NCI-H226 (cell line): Measurements from ENCODE around the gene RNFT2.
"Not testable (repeated sequence)": the region's sequence is repeated elsewhere in the genome, so short reads cannot be mapped to it uniquely, and the experiment has no call there.

Experiments
- DNase-seq: peaks from one replicate; pipeline ENCODE4 v3.0.0-alpha.2; 2015

The RNFT2 gene

DNA sequence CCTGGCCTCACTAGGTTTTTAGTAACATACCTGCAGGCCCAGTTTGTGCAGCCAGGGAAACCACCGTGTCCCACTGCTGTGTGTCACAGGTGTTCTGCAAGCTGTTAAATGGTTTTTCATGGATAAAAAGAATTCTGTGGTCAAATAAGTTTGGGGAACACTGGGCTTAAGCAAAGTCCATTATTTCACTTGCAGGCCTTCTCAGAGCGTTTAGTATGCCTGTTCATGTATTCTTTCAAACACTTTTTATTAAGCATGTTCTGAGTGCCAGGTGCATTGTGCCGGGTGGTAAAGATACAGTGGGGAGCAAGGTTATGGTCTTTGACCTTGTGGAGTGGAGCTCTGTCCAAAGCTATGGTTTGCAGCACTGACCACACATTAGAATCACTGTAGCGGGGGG is 7.4 kb downstream of the RNFT2 start:
- no peak for DNase-seq

DNA sequence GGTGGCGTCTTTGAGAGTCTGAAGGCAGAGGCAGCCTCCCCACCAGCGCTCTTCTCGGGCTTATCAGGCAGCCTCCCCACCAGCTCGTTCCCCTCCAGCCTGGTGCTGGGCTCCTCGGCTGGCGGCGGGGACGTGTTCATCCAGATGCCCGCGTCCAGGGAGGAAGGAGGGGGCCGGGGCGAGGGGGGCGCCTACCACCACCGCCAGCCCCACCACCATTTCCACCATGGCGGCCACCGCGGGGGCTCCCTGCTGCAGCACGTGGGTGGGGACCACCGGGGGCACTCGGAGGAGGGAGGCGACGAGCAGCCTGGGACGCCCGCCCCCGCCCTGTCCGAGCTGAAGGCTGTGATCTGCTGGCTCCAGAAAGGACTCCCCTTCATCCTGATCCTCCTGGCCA is 11.8 kb downstream of the RNFT2 start:
- no peak for DNase-seq

DNA sequence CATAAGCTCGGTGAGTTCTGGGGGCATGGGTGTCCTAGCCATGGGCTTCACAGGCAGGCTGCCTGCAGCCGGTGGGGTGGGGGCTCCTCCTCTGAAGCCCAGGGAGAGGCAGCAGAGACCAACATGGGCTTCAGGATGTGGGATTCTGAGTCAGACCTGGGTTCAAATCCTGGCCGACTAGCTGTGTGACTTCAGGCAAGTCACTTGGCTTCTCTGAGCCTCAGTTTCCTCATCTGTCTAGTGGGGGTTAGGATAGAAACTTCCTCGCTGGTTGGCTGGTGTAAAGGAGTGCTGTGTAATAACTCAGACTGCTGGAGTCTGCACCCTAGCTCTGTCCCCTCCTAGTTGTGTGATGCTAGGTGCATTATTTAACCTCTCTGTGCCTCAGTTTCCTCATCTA is 12.2 kb downstream of the RNFT2 start:
- DNase-seq: no peak

DNA sequence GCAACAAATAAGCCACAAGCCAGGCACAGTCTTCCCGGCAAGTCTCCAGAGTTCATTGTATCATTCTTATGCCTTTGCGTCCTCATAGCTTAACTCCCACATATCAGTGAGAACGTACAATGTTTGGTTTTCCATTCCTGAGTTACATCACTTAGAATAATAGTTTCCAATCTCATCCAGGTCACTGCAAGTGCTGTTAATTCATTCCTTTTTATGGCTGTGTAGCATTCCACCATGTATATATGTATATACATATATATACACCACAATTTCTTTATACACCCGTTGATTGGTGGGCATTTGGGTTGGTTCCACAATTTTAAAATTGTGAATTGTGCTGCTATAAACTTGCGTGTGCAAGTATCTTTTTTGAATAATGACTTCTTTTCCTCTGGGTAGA is 16.0 kb downstream of the RNFT2 start:
- DNase-seq: not testable (repeated sequence)

DNA sequence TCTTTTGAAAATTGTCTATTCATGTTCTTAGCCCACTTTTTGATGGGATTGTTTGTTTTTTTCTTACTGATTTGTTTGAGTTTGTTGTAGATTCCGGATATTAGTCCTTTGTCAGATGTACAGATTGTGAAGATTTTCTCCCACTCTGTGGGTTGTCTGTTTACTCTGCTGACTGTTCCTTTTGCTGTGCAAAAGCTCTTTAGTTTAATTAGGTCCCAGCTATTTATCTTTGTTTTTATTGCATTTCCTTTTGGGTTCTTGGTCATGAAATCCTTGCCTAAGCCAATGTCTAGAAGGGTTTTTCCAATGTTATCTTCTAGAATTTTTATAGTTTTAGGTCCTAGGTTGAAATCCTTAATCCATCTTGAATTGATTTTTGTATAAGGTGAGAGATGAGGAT is 16.7 kb downstream of the RNFT2 start:
- not testable (repeated sequence) for DNase-seq

DNA sequence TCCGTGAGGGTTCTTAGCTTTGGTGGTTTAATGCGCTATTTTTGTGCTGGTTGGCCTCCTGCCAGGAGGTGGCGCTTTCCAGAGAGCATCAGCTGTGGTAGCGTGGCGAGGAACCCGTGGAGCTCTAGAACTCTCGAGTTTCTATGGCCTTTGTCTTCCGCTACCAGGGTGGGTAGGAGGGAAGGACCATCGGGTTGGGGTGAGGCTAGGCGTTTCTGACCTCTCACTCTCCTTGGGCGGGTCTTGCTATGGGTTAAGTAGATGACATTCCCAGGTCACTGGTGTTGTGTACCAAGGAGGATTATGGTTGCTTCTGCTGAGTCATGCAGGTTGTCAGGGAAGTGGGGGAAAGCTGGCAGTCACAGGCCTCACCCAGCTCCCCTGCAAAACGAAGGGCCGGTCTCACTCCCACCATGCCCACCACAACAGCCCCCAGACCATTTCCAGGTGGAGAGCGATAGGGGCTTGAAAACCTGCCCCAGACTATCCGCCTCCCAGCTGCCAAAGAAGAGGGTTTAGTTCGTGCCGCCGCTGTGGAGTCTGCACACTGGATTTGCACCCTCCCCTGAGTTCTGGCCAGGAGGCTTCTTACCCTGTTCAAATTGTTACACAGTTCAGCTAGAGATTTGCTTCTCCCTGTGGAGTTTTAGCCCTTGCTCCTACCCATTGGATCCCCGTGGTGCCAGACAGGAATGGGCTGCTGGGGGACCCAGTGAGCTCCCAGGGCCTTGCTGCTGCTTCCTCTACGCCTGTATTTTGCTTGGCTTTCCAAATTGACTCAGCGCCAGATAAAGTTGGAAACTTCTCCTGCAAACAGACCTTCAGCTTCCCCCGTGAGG is 21.9 kb downstream of the RNFT2 start:
- DNase-seq: no peak

DNA sequence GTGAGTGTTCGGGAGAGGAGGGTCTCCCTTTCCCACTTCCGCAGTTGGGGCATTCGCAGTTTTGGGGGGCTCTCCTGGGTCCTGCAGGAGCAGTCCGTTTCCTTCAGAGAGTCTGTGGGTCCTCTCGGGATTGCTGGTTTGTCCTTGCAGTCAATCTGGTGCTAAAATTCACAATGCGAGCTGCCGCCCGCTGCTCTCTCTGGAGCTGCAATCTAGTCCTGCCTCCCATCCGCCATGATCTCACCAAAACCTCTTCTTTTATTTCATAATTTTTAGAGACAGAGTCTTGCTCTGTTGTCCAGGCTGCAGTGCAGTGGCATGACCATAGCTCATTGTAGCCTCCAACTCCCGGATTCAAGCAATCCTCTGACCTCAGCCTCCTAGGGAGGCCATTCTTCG is 22.5 kb downstream of the RNFT2 start:
- DNase-seq: no peak

DNA sequence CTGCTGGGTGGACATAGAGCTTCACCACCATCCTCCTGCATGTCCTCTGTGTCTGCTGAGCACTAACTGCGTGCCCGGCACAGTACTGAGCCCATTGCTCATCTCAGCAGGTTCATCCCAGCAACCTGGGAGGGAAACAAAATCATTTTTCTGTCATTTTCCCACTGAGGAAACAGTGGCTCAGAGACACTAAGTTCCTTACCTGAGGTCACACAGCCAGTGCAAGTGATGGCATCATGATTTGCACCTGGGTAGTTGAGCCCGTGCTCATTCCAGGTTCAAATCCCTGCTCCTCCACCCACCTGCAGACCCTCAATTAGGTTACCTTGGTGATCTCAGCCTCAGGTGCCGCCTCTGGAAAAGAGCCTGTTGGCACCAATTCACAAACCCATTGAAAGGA is 23.4 kb downstream of the RNFT2 start:
- no peak for DNase-seq

DNA sequence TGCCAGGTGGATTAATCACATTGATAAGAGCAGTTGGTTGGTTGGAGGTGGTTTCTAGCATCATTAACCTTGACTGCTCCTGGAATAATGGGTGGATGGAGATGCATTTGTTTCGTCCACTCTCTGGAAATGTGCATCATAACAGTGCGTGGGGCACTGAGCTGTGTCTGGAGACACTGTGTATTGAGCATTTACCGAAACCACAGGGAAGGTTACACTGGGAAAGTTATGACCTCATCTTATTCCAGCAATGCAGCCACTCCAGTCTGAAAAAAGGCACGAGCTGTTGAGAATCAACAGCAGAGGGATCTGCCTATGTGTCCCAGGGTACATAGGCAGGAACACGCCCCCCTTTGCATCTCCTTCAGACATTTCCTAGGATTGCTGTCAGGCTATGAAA is 27.2 kb downstream of the RNFT2 start:
- no peak for DNase-seq

DNA sequence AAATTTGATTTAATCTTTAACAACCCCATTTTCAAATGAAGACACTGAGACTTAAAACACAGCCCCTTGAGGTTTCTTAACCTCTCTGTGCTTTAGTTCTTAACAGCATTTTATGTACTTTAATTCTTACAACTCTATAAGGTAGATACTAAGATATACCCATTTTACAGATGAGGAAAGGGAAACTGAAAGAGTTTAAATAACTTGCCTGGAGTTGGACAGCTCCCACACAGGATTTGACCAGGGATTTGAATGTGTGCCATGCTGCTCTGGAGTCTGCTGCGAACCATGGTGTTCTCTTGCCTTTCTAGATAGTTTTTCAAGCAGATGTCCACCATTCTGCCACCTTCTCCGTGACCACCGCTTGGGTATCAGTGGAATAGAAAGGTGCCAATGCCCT is 28.2 kb downstream of the RNFT2 start:
- no peak for DNase-seq

DNA sequence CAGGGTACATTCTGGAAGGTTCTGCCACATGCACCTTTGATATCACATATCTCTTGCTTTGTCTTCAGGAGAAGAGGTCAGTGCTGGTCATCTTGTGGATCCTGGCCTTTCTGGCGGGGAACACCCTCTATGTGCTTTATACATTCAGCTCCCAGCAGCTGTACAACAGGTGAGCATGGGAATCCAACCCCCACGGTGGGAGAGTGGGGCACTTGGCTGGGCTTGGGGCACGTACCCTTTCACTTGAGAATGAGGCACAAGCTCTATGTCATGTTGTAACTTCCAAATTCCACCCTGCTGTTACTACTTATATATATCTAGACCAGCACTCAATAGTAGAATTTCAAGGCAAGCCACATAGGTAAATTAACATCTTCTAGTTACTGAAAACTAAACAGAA is 28.6 kb downstream of the RNFT2 start:
- no peak for DNase-seq

DNA sequence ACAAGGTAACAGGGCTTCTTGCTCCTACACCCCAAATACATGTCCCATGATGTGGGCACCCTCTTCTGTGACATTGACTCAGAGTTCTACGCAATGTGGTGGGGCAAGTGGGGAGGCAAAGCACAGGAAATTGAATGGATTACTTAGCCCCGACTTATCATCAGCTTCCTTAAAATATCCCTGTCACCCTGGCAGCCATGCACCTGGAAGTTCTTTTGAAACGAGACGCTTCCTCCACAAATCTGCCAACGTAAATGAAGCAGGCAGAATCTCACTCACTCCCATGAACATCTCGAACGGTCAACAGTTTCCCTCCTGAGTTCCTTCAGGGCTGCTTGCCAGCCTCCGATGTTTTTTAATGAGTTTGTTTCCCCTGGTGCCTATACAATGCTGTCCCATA is 33.5 kb downstream of the RNFT2 start:
- no peak for DNase-seq

DNA sequence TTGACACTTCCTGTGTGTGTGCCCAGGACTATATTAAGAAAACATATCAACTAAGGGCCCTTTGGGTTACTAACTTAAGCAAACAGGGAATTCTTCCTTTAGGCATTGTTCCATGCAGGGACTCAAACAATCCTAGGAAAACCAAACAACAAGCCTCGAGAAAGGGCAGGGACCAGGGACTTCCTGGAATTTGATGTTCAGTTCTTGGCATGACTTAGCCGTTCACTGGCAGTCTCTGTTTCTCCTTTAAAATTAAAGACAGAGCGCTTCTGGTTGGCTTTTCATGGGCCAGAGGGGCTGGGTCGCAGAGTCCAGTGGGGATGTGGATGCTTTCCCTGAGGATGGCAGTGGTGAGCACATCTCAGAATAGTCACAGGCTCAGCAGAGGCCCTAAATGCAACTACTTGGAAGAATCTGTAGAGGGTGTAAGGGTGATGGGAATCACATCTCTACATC is 35.2 kb downstream of the RNFT2 start:
- DNase-seq: no peak

DNA sequence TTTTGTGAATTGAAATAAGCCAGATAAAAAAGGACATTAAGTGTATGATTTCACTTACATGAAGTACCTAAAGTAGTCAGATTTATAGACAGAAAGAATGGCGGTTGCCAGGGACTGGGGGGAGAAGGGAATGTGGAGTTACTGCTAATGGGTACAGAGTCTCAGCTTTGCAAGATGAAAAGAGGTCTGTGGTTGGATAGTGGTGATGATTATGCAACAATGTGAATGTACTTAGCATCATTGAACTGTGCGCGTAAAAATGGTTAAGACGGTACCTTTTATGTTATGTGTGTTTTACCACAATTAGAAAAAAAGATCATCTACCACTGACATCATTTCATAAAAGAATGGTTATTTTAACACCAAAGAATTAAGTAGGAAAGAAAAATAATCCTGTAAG is 35.9 kb downstream of the RNFT2 start:
- no peak for DNase-seq

DNA sequence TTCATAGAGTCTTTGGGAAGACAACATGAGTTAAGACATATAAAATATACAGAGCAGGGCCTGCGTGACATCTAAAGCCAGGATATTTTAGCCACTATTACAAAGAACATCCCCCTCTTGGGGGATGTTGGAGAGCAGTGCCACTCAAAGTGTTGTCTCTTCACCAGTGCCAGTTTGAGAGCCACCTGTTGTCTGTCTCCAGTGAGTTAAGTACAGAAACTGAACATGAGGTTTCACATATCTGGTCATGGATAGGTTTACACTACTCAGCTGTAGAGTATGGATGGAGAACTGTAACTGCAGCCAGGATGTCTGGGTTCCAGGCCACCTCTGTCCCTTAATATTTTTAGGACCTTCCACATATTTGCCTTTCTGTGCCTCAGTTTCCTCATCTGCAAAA is 39.1 kb downstream of the RNFT2 start:
- no peak for DNase-seq

DNA sequence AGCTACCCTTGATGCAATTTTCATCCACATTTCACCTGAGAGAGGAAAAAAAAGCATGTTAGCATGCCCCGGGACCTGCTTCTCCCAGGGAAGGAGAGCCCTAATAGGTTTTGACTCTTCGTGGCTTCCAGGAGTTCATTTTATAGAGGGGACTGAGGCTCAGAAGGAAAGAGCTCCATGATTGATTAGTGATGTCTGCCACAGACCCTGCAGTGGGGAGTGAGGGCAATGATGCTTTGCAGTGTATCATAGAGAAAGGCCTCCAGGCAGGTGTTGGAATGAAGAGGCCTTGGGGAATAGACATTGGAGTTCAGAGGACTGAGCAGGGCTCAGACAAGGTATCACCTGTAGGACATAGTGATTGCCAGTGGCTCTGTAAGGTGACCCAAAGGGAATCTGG is 41.5 kb downstream of the RNFT2 start:
- DNase-seq: no peak

DNA sequence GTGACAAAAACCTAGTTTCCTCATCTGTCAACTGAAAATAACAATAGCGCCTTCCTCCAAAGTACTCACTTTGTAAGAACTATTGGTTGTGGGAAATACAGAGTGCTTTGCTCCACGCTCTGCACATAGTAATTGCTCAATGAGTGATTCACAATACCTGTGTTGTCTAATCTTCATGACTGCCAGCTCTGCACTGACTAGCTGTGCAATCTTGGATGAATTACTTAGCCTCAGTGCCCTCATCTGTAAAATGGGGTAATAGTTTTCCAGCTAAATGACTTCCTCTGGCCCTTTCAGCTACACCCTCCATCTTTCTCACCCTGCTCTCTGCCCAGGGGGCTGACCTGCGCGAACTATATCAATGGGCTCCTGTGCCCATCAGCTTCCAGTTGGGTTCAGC is 42.8 kb downstream of the RNFT2 start:
- no peak for DNase-seq

DNA sequence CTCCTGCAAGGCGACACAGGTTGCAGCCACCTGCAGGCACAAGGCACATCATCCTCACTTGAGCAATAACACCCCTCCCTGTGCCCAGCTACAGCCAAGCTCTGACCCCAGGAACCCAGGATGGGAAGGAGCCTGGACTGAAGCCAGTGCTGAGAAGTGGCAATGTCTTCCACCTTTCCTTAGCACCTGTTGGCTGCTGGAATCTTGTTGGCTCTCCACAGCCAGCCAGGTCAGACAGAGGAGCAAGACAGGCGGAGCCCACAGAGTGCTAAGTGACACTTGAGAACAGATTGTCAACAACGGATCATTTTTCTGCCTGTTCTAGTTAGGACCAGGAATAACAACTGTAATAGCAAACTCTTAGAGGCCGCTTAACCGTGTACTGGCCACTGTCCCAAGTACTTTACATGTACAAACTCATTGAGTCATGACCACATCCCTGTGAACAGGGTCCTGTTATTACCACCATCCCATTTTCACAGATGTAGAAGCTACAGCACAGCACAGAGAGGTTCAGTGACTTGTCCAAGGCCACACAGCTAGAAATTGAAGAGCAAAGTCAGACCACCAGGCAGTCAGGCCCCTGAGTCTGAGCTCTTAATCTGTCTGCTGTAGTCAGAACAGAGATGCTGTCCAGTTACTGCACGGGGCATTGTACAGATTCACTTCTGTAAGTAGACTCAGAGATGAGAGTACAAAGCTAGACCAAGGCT is 45.6 kb downstream of the RNFT2 start:
- DNase-seq: no peak

DNA sequence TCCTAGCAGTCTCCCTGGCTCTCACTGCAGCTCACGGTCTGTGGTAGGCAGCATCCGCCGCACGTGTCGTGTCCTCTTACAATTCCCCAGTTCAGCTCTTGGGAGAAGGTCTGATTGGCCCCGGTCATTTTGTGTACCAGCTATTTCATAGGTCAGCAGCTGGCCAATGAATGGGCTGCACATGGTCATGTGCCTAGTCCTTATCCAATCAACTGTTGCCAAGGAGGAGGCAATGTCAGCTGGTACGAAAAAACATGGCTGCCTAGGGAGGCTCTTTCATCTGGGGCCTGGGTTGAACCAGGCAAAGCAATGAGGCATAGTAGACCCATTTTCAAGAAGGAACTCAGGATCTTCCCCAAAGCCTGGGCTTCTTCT is 46.1 kb downstream of the RNFT2 start:
- peak; percentile 11 for DNase-seq

DNA sequence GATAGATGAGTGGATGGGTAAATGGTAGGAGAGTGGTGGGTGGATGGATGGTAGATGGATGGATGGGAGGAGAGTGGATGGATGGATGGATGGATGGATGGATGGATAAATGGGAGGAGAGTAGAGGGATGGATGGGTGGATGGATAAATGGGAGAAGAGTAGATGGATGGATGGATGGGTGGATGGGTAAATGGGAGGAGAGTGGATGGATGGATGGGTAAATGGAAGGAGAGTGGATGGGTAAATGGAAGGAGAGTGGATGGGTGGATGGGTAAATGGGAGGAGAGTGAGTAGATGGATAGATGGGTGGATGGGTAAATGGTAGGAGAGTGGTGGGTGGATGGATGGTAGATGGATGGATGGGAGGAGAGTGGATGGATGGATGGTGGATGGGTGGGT is 51.4 kb downstream of the RNFT2 start:
- DNase-seq: not testable (repeated sequence)

DNA sequence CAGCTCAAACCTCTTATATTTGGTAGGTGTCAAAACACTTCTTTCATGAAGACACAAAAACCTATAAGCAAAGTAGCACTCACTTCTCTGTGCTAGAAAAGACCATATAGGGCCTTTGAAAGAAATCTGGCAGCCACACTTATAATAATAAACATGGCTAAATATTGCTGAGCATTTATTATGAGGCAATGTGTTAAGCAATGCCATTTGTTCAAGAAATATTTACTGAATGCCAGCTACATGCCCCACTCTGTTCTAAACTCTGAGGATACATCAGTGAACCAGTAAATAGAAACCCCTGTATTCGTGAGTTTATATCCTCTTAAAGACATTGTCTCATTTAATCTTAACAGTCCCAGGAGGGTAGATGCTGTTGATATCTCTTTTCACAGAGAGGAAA is 52.0 kb downstream of the RNFT2 start:
- DNase-seq: no peak

DNA sequence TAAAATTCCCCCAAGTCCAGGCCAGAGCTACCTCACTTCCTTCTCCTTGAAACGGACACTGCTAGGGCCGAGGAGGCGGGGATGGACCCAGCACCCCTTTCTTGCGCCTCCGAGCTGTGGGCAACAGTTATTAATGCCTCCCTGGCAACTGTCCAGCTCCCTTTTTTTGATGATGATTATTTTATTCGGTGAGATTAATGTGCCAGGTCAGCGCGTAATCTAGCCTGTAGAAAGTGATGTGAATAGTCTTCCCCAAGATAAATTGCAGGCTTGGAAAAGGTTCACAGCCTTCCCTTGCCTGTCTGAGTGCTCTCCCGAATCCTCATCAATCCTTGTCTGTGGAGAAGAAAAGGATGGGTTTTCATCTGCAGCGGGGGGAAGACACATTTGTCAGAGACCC is 54.3 kb downstream of the RNFT2 start:
- DNase-seq: no peak

DNA sequence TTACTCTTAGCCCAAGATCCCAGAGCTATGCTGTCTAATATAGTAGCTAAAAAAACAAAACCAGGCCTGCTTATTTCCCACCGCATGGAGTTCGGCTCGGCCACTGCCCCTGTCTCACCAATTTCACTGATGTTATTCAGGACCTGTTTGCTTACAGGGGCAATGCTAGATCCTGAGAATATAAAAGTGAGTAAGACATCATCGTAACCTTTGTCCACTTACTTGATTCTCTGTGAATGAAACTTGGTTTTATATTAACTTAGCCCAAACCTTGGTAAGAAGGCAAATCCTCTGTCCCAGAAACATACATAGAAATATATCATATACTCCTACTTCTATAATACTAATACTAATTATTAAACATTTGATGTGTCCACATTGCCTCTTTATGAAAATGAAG is 56.6 kb downstream of the RNFT2 start:
- DNase-seq: no peak

DNA sequence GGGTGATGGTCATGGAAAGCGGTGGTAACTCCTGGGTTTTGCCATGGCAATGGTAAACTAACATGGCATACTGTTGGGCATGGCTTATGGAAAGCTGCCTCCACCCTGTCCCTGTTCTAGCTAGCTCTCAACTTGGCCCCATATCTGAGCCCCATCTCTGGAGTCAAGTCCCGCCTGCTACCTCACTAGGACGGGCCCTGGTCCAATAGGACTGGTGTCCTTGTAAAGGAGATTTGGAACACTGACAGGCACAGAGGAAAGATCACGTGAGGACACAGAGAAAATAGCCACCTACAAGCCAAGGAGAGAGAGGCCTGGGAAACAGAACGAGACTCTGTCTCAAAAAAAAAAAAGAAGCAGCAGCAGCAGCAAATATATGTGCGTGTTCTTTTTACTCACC is 59.8 kb downstream of the RNFT2 start:
- DNase-seq: no peak

DNA sequence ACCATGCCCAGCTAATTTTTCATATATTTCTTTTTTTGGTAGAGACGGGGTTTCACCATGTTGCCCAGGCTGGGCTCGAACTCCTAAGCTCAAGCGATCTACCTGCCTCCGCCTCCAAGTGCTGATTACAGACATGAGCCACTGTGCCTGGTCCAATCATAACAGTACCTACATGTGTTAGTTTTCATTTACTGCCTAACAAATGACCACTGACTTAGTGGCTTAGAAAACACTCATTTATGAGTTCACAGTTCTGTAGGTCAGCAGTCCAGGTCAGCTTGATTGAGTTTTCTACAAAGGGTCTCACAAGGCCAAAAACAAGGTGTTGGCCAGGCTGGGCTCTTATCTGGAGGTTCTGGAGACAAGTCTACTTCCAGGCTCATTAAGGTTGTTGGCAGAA is 60.6 kb downstream of the RNFT2 start:
- DNase-seq: no peak
